C1 segment of cervical spinal cord (tissue), 14 donors: ENCODE data around the gene MAST4.

Experiments
- DNase-seq, 14 donors: peaks; one replicate each; lab custom pipeline; 2025; lab: John Stamatoyannopoulos, UW

Gene MAST4

DNA sequence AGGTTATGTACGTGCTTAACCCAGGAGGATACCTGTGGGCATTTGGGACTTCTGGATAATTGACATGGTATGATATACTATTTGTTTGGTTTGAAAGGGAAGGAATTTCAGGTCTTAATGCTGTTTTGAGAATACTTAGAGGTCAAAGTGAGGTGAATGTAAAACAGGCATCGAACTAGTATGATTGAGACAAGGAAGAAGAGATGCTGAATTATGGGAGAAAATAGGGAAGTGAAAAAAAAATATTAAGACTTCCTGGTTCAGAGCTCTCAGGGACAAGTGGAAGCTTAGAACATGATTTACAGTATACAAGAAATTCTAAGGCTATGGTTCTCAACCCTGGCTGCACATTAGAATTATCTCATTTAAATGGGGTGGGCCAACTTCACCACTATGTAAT is 485.1 kb downstream of the MAST4 start:
- no peak for DNase-seq

DNA sequence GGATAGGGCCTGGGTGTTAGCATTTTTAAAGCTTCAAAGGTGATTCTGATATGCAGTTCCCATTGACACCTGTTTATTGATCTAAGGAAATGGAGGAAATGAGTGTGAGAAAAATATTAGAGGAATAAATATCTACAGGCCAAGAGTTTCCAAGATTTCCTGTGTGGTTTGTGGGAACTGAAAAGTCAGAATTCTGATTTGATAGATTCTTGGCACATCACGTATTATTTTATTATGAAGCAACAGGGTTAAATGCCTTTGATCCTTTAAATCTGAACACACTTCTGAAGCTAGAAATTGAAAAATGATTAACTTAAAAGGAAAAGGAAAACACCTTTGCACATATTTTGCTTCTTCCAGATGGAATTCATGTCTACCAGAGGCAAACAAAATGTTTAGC is 486.7 kb downstream of the MAST4 start:
- DNase-seq: no peak

- no peak for DNase-seq
These were observed 489.4 kb downstream of the MAST4 start for GRCh38 chr5:67085616-67086015.

DNA sequence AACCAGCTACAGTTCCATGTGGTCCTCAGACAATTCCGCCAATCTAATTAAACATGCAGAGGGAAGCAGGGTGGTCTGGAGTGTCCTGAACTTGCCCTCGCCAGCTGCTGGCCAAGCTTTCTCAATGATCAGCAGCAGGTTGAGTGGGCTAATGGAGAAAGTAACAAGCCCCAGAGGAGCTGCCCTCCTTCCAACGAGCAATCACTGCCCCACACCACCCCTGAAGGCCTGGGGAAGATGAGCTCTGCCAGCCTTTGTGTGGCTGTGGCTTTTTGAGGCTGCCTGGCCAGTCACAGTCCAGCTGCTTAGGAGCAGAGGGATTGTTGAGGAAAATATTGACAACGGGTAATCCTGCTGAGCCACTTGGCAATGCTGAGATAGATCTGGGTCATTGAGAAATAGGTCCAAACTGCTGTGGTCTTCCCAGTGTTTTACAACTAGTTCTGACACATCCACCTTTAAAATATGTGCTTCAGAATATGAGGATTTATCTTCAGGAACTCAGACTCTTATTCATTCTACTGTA is 493.1 kb downstream of the MAST4 start:
- DNase-seq: peak in 5 of 14 donors; percentile 6 to 19 (median 13)

GRCh38 chr5:67090040-67090439 is 493.8 kb downstream of the MAST4 start:
- no peak for DNase-seq

DNA sequence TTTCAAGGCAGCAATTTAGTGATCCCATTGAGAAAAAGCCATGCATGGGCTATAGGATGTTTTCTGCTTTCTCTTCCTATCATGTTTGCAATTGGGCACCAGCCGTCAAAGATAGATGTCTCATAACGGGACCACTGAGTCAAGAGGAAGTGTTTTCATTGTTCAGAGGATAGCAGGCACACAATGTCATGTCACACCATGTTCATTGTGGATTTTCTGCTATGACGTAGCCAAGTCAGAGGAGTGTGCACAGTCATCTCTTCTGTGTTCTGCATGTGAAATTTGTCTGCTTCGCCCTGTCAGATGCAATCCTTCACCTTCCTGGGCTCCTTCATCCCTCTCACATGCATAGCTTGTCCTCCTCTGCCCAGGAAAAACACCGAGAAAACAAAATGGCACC is 494.4 kb downstream of the MAST4 start:
- no peak for DNase-seq

DNA sequence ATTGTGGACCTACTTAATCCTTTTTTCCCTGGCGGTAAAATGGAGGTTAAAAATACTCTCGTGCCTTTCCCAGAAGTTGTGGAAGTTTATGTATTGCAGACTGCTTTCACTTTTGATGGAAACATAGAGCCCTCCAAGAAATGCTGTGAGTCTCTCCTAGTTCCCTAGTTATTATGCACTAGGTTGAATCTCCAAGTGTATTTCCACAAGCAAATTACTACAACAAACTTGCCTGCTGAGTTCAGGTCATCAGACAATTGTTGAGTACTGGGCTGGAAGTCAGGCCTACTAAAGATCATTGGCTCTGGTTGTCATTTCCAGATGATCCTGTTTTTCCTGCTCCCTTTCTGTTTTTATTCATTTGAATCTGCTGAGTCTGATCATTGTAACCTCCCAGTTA is 496.3 kb downstream of the MAST4 start:
- no peak for DNase-seq

- DNase-seq: no peak
These were observed 497.1 kb downstream of the MAST4 start for GRCh38 chr5:67093279-67093678.

DNA sequence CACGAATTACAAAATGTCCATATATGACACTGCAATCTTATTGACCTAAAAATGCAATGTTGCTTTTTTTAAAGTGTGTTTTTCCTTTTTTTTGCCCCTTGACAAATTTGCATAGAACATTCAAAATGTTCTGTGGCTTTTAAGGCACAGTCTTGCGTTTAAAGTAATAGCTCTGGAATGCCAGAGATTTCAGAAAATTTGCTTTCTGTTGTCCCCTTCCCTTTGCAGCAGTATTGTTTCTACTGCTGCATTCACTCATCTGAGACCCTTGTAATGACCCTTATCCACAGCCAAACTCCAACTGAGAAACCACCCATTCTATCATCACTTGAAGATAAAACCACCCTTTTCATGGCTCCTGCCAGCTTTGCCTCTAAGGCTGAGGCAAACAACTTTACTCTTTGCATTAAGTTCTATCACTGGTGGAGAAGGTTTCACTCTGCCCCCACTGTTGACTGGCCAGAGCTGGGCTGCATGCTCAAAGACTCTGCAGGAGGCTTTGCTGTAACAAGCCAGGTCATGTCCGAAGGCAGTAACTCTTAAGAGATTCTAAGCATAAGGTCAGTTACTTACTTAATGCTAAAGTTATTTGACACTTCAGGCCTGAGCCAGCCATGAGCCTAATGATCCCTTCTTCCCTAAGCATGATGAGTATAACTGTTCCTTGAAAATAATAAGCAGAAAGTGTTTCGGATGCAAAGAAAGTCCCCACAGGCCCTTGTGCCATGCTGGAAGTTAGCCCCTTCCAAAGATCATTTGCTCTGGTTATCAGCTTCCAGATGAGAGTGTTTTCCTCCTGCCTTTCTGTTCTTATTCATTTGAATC is 498.5 kb downstream of the MAST4 start:
- no peak for DNase-seq

GRCh38 chr5:67095346-67096171 is 499.4 kb downstream of the MAST4 start:
- peak in 8 of 14 donors; percentile 8 to 33 (median 18) for DNase-seq

GRCh38 chr5:67098656-67099055 is 502.5 kb downstream of the MAST4 start:
- no peak for DNase-seq

DNA sequence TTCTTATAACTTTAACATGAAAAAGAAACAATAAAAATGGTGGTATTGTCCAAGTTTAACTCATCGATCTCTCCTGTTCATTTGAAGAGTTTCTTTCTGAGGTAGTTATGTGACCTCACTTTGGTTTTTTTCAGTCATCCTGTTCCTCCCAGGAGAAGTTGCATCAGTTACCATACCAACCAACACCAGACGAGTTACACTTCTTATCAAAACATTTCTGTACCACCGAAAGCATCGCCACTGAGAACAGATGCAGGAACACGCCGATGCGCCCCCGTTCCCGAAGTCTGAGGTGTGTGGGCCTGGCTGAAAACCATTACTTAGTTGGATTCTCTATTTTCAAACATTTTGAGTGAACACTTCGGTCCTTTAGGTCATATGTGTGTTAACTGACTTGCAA is 504.1 kb downstream of the MAST4 start:
- no peak for DNase-seq

GRCh38 chr5:67102708-67103107 is 506.5 kb downstream of the MAST4 start:
- peak in 1 of 14 donors; percentile 1 for DNase-seq

DNA sequence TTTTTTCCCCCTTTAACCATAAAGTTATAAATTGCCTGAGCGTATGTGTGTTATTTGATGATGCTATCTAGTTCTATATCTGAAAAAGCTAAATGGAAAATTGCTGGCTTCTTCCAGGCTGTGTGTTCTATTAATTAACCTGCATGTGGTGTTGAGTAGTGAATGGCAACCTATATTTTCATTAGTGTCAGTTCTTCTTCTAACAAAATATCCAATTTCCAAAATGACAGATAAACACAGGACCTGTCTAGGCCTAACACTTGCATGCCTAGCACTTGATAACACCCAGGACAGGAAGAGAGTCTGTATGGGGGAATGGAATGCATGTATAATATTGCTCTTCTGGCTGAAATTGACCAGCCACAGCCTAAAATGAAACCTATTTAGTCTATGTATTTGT is 508.7 kb downstream of the MAST4 start:
- no peak for DNase-seq

GRCh38 chr5:67105270-67105669 is 509.1 kb downstream of the MAST4 start:
- DNase-seq: no peak

DNA sequence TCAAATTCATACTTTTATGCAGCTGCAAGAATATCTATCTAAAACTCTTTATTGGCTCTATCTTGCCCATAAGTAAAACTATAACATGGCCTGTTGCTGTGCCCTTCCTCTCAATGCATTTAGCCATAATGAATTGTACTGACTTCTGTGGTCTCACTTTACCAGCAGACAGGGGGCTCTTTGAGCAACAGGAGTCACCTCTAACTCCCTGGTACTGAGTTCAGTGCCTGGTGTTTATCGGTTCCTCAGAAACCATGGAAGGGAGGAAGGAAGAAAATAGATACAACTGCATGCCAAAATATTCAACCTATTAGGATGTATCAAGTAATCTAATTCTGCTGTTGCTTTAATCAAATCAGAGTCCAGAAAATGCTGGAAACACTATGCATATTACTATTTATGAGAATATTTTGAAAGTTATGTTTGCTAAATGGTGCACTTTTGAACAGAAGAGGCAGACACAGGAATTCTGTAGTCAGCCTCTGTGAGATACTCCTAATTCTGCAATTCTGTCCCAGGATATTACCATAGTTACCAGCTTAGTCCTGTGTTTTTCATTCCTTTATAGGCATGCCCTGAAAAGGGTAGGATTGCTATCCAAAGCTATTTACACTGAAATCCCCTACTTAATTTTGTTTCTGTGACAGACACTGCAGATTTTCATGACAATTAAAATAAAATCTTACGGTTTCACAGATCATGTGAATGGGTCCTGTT is 510.6 kb downstream of the MAST4 start:
- DNase-seq: no peak

- DNase-seq: no peak
These were observed 515.6 kb downstream of the MAST4 start for GRCh38 chr5:67111779-67112178.

- DNase-seq: no peak
These were observed 519.1 kb downstream of the MAST4 start for GRCh38 chr5:67115246-67115645.

DNA sequence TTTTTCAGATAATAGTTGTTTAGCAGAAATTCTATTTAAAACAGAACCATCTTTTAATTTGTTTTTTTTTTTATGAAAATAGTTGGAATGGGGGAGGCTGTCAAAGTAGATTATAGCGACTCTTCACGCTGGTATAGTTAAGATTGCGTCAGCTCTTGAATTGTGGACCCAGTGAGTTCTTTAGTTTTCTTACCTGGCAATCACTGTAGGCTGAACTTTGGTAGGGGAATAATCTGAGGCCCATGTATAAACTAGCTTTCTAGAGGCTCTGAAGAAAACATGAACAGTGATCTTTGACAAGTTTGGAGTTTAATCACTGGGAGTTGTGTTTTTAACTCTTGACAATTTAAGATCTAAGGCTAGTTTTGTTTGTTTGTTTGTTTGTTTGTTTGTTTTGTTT is 519.6 kb downstream of the MAST4 start:
- DNase-seq: no peak

DNA sequence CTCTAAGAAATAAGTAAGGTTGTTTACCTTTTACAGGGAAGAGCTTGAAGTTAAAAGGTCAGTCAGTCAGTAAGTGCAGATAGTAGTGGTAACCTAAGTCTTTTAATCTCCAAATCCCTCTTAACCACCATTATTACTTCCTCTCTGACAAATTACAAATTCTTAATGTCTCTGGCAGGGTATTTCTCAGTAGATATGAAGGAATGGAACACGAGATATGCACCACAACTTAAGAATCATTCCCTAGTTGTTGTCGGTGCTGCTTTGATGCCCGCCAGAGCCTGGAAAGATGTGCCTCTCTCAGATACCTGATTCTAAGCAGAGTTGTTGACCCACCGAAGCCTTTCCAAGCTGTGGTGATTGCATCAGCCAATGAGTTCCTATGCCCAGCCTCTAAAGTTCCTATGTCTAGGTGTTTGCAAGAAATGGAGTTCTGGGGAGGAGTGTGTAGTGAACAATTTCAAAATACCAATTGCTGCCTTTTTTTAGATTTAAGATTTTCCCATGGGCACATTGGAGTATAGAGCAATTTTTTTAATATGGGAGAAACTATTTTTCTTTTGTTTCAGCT is 521.9 kb downstream of the MAST4 start:
- no peak for DNase-seq

- DNase-seq: no peak
These were observed 522.8 kb downstream of the MAST4 start for GRCh38 chr5:67119010-67119409.

GRCh38 chr5:67120032-67120431 is 523.8 kb downstream of the MAST4 start:
- DNase-seq: no peak
